Mucosa of stomach (tissue), 1 donor: Measurements from ENCODE around the gene TTLL11.

ENCODE experiments used
- H3K27me3 ChIP-seq: one replicate; pipeline ENCODE4 v1.7.0; 2013; ENCODE audit warnings: mild to moderate bottlenecking, low read length; ENCODE audit not compliant: control insufficient read depth, insufficient read depth
- H3K36me3 ChIP-seq: one replicate; pipeline ENCODE4 v1.7.0; 2013; ENCODE audit warnings: low read length; ENCODE audit not compliant: control insufficient read depth, insufficient read depth
- H3K4me1 ChIP-seq: one replicate; pipeline ENCODE4 v1.7.0; 2013; ENCODE audit warnings: mild to moderate bottlenecking, low read length; ENCODE audit not compliant: control insufficient read depth, insufficient read depth
- H3K4me3 ChIP-seq: one replicate; pipeline ENCODE4 v1.7.0; 2013; ENCODE audit warnings: low read length
- H3K9ac ChIP-seq: one replicate; pipeline ENCODE4 v1.7.0; 2013; ENCODE audit warnings: mild to moderate bottlenecking, low read length, moderate library complexity
- H3K9me3 ChIP-seq: one replicate; pipeline ENCODE4 v1.7.0; 2013; ENCODE audit warnings: mild to moderate bottlenecking, low read length, moderate library complexity; ENCODE audit not compliant: control insufficient read depth
- donor health status: Pancreatic carcinoma.

TTLL11 gene

GRCh38 chr9:121926351-121926801 is 166.7 kb downstream of the TTLL11 start:
- Histone ChIP-seq H3K9ac (no peak overlapping the region), H3K9me3 (no peaks in the 10 kb centered on the region), H3K27me3 (no peaks in the 10 kb centered on the region), H3K4me3 (no peak overlapping the region), H3K4me1 (no peaks in the 10 kb centered on the region), H3K36me3 (no peaks in the 10 kb centered on the region)

- H3K36me3 ChIP-seq, result no peaks in the 10 kb centered on the region
- H3K4me3 ChIP-seq, result no peak overlapping the region
- no peaks in the 10 kb centered on the region for H3K27me3 ChIP-seq
- H3K4me1 ChIP-seq, result no peaks in the 10 kb centered on the region
- H3K9me3 ChIP-seq, result no peaks in the 10 kb centered on the region
- no peak overlapping the region for H3K9ac ChIP-seq
Measured at GRCh38 chr9:121925935-121926334, 167.2 kb downstream of the TTLL11 start.

- Histone ChIP-seq H3K9ac (no peak overlapping the region), H3K27me3 (no peaks in the 10 kb centered on the region), H3K4me1 (no peaks in the 10 kb centered on the region), H3K9me3 (no peaks in the 10 kb centered on the region), H3K4me3 (no peak overlapping the region), H3K36me3 (no peaks in the 10 kb centered on the region)
Measured at GRCh38 chr9:121924700-121925099, 168.4 kb downstream of the TTLL11 start.

GRCh38 chr9:121921444-121921843 is 171.7 kb downstream of the TTLL11 start:
- Histone ChIP-seq H3K36me3 (no peaks in the 10 kb centered on the region), H3K9ac (no peak overlapping the region), H3K4me1 (no peaks in the 10 kb centered on the region), H3K27me3 (no peaks in the 10 kb centered on the region), H3K4me3 (no peak overlapping the region), H3K9me3 (no peaks in the 10 kb centered on the region)

GRCh38 chr9:121917375-121918335 is 175.5 kb downstream of the TTLL11 start:
- no peaks in the 10 kb centered on the region for H3K27me3 ChIP-seq
- H3K36me3 ChIP-seq, result no peaks in the 10 kb centered on the region
- no peak overlapping the region for H3K4me3 ChIP-seq
- H3K9ac ChIP-seq, result no peak overlapping the region
- no peaks in the 10 kb centered on the region for H3K9me3 ChIP-seq
- H3K4me1 ChIP-seq, result no peaks in the 10 kb centered on the region

- no peaks in the 10 kb centered on the region for H3K4me1 ChIP-seq
- no peak overlapping the region for H3K9ac ChIP-seq
- H3K36me3 ChIP-seq, result no peaks in the 10 kb centered on the region
- no peak overlapping the region for H3K4me3 ChIP-seq
- no peaks in the 10 kb centered on the region for H3K27me3 ChIP-seq
- no peaks in the 10 kb centered on the region for H3K9me3 ChIP-seq
Measured at GRCh38 chr9:121915304-121915625, 177.8 kb downstream of the TTLL11 start.

GRCh38 chr9:121914604-121915303 is 178.4 kb downstream of the TTLL11 start:
- H3K4me1 ChIP-seq, result no peaks in the 10 kb centered on the region
- no peak overlapping the region for H3K9ac ChIP-seq
- H3K36me3 ChIP-seq, result no peaks in the 10 kb centered on the region
- H3K27me3 ChIP-seq, result no peaks in the 10 kb centered on the region
- no peak overlapping the region for H3K4me3 ChIP-seq
- no peaks in the 10 kb centered on the region for H3K9me3 ChIP-seq

GRCh38 chr9:121914017-121914595 is 179.0 kb downstream of the TTLL11 start:
- no peak overlapping the region for H3K9ac ChIP-seq
- H3K27me3 ChIP-seq, result no peaks in the 10 kb centered on the region
- H3K36me3 ChIP-seq, result no peaks in the 10 kb centered on the region
- no peaks in the 10 kb centered on the region for H3K4me1 ChIP-seq
- H3K4me3 ChIP-seq, result no peak overlapping the region
- H3K9me3 ChIP-seq, result no peaks in the 10 kb centered on the region

- Histone ChIP-seq H3K9ac (no peak overlapping the region), H3K4me3 (no peak overlapping the region), H3K36me3 (no peaks in the 10 kb centered on the region)
Measured at GRCh38 chr9:121912812-121913627, 180.1 kb downstream of the TTLL11 start.

GRCh38 chr9:121910491-121911040 is 182.5 kb downstream of the TTLL11 start:
- H3K4me3 ChIP-seq, result no peak overlapping the region
- no peaks in the 10 kb centered on the region for H3K4me1 ChIP-seq
- no peak overlapping the region for H3K9ac ChIP-seq
- no peaks in the 10 kb centered on the region for H3K36me3 ChIP-seq
- no peaks in the 10 kb centered on the region for H3K27me3 ChIP-seq
- H3K9me3 ChIP-seq, result no peaks in the 10 kb centered on the region

More at GRCh38 chr9:121912812-121913627, 180.1 kb downstream of the TTLL11 start:
- no peaks in the 10 kb centered on the region for H3K4me1 ChIP-seq
- no peaks in the 10 kb centered on the region for H3K27me3 ChIP-seq
- H3K9me3 ChIP-seq, result no peaks in the 10 kb centered on the region

GRCh38 chr9:121909111-121909510 is 184.0 kb downstream of the TTLL11 start:
- Histone ChIP-seq H3K4me1 (no peaks in the 10 kb centered on the region), H3K27me3 (no peaks in the 10 kb centered on the region), H3K9ac (no peak overlapping the region), H3K4me3 (no peak overlapping the region), H3K36me3 (no peaks in the 10 kb centered on the region), H3K9me3 (no peaks in the 10 kb centered on the region)
